Measurements from ENCODE around the gene MAP4K2.

The MAP4K2 gene

DNA sequence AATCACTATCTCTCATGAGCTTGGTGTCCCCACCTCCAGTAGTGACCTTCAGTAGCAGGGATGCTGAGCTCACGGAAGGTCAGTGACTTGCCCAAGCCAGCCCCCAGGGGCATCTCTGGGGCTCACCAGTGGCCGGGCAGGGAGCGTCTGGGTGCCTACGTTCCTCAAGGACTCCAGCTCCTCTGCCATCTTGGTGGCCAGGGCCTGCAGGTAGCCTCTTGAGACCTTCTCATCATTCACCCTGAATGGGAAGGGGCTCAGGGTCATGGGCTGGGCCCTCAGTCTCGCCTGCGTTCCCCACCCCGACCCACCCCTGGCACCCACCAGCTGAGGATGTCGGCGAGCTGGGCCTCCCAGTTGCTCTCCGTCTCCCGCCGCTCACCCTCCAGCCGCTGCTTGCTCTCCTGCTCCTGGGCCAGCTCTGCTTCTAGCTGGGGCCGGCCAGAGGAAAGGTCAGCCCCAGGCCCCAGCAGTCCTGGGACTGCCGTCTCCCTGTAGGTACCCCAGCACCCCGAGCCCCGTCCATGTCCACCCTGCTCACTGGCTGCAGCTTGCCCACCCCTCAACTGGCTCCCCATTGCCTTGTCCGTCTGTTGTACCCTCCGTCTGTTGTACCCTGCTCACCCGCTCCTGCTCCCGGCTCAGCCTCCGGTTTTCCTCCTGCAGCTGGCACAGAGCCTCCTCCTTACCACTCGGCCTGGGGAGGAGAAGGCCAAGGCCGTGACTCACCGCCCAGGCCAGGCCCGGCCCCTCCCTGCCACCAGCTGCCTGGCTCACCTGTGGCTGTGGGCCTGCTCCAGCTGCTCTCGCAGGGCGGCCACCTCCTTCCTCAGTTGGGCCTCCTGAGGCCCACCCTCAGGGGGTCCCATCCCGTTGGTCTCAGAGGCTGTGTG lies 32.0 kb upstream of the MAP4K2 start:
- Mint-ChIP-seq H3K27me3 (no peaks in the 10 kb centered on the region), H3K4me1 (no peaks in the 10 kb centered on the region), H3K9me3 (no peaks in the 10 kb centered on the region), H3K36me3 (ENCODE audit: insufficient read depth) (no peaks in the 10 kb centered on the region), H3K4me3 (no peak overlapping the region), H3K27ac (ENCODE audit: low read depth) (no peak overlapping the region)
- no peak for DNase-seq (ENCODE audit: low spot score in 2 of 2)
- no peak for ATAC-seq (replicated peaks; ENCODE audit: extremely low read depth, poor library complexity, severe bottlenecking)

DNA sequence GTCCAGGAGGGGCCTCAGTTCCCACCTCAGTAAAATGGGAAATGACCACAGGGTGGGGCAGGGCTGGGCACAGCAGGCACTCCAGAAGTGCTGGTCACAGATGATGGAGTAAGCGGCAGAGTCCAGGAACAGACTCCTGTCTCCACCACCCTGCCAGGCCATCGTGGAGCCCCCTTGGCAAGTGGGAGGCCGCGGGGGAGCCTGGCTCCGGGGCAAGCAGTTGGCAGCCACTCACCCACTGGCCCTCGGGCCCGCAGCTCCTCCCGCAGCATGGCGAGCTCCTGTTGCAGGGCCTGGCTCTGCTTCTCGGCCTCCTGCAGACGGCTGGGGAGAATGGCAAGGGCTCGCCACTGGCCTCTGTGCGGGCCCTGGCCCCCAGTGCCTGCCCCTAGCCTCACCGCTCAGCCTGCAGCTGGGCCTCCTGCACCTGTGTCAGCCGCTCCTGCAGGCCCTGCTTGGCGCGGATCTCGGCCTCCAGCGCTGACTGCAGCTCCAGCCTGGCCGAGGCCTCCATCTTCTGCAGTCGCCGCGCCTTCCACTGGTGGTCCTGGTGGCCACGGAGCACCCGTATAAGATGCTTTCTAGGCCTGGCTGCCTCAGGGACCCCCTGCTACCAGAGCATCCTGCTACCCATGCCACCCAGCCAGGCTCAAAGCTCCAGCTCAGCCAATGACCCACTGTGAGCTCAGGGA lies 31.2 kb upstream of the MAP4K2 start:
- no peaks in the 10 kb centered on the region for H3K36me3 Mint-ChIP-seq (ENCODE audit: insufficient read depth)

DNA sequence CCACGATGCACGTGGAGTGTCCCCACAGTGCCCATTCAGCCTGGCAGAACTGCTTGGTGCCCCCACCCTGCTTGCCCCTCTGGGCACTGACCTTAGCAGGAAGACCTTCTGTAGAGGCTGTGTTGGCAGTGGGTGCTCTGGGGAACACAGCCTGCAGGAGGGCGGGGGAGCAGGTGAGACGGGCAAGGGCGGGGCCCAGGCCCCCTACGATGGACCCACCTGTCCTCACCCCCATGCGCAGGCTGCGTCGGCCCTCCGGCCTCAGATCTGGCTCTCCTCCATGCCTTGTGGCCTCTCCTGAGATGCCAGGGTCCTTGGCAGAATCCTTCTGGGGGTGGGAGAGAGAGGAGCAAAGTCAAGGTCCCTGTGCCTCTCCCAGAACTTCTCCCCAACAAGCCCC lies 30.5 kb upstream of the MAP4K2 start:
- Mint-ChIP-seq H3K27me3 (no peaks in the 10 kb centered on the region), H3K36me3 (ENCODE audit: insufficient read depth) (no peaks in the 10 kb centered on the region), H3K27ac (ENCODE audit: low read depth) (no peak overlapping the region), H3K9me3 (no peaks in the 10 kb centered on the region), H3K4me1 (no peaks in the 10 kb centered on the region), H3K4me3 (no peak overlapping the region)
- ATAC-seq (replicated peaks; ENCODE audit: extremely low read depth, poor library complexity, severe bottlenecking) (no peak), DNase-seq (ENCODE audit: low spot score in 2 of 2) (no peak)

More for the DNA sequence above, 31.2 kb upstream of the MAP4K2 start:
- Mint-ChIP-seq H3K4me3 (no peak overlapping the region), H3K27me3 (no peaks in the 10 kb centered on the region), H3K4me1 (no peaks in the 10 kb centered on the region), H3K9me3 (no peaks in the 10 kb centered on the region), H3K27ac (ENCODE audit: low read depth) (no peak overlapping the region)
- no peak for DNase-seq (ENCODE audit: low spot score in 2 of 2)
- no peak for ATAC-seq (replicated peaks; ENCODE audit: extremely low read depth, poor library complexity, severe bottlenecking)

DNA sequence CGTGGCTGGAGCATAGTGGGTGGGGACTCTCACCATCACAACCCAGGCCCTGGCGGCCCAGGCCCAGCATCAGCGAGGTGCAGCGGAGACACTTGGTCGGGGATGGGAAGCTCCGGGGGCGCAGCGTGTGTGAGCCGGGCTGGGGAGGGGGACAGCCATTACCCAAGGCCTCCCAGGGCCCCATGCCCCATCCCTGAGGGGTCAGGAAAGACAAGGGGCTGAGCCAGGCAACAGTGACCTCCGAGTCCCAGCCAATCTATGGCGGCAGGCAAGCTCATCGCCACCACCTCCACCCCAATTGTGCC lies 30.1 kb upstream of the MAP4K2 start:
- no peak overlapping the region for H3K27ac Mint-ChIP-seq (ENCODE audit: low read depth)

DNA sequence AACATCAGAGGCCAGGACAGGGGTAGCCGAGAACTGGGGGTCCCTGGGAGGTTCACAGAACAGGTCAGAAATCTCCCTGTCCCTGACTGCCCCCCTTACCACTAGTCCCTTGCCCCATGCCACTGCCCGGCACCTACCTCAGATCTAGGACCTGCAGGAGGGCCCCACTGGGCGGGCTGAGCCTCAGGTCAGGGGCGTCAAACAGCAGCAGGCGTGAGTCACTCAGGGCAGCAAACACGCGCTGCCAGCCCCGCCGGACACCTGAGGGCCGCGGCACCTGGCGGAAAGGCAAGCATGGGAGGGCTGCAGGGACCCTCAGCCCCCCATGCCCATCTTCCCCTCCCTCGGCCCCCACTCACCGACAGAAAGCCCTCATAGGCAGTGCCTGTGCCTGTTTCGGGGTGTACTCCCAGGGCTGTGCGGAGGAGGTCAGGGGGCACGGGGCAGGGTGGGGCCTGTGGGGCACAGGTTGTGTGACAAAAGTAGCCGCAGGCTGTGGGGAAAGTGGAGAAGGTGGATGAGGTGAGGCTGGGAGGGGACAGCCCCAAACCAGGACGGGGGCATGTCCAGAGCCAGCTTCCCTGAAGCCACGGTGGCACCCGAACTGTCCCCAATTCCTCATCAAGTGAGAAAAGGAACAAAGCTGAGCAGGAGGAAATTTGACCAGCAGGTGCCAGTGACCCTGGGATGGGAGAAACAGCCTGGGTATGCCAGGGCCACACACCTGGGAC lies 29.6 kb upstream of the MAP4K2 start:
- no peak for DNase-seq (ENCODE audit: low spot score in 2 of 2)
- Mint-ChIP-seq H3K27ac (ENCODE audit: low read depth) (no peak overlapping the region), H3K27me3 (no peaks in the 10 kb centered on the region), H3K4me1 (no peaks in the 10 kb centered on the region), H3K36me3 (ENCODE audit: insufficient read depth) (no peaks in the 10 kb centered on the region), H3K4me3 (no peak overlapping the region), H3K9me3 (no peaks in the 10 kb centered on the region)
- ATAC-seq (replicated peaks; ENCODE audit: extremely low read depth, poor library complexity, severe bottlenecking): no peak

More for the DNA sequence above, 30.1 kb upstream of the MAP4K2 start:
- no peak overlapping the region for H3K4me3 Mint-ChIP-seq
- DNase-seq (ENCODE audit: low spot score in 2 of 2) (no peak), ATAC-seq (replicated peaks; ENCODE audit: extremely low read depth, poor library complexity, severe bottlenecking) (no peak)
- no peaks in the 10 kb centered on the region for H3K9me3 Mint-ChIP-seq
- no peaks in the 10 kb centered on the region for H3K27me3 Mint-ChIP-seq
- H3K36me3 Mint-ChIP-seq (ENCODE audit: insufficient read depth): no peaks in the 10 kb centered on the region
- H3K4me1 Mint-ChIP-seq: no peaks in the 10 kb centered on the region

DNA sequence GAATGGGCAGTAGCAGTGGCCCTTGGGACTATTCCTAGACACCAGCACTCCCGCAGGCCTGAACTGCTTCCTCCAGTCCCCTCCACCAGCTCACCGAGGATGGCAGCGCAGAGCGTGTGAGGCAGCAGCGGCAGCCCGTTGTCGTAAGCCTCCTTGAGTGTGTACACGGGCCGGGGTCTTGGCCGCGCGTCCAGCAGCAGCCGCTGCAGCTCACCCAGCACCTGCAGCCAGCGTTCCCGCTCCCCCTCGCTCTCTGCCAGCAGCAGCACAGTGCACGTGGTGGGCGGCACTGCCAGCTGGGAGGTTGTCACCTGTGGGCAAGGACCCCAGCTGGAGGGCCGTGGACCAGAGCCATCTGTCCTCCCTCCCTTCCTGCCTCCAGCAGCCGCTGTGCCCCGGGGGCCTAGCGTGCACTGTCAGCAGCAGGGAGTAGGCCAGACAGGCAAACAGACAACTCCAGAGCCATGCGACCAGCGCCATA lies 28.4 kb upstream of the MAP4K2 start:
- no peaks in the 10 kb centered on the region for H3K9me3 Mint-ChIP-seq
- DNase-seq (ENCODE audit: low spot score in 2 of 2) (no peak), ATAC-seq (replicated peaks; ENCODE audit: extremely low read depth, poor library complexity, severe bottlenecking) (no peak)
- H3K27ac Mint-ChIP-seq (ENCODE audit: low read depth): no peak overlapping the region
- H3K4me3 Mint-ChIP-seq: no peak overlapping the region
- peaks cover 1% of the 10 kb centered on the region for H3K36me3 Mint-ChIP-seq (ENCODE audit: insufficient read depth)
- no peaks in the 10 kb centered on the region for H3K27me3 Mint-ChIP-seq
- no peaks in the 10 kb centered on the region for H3K4me1 Mint-ChIP-seq

DNA sequence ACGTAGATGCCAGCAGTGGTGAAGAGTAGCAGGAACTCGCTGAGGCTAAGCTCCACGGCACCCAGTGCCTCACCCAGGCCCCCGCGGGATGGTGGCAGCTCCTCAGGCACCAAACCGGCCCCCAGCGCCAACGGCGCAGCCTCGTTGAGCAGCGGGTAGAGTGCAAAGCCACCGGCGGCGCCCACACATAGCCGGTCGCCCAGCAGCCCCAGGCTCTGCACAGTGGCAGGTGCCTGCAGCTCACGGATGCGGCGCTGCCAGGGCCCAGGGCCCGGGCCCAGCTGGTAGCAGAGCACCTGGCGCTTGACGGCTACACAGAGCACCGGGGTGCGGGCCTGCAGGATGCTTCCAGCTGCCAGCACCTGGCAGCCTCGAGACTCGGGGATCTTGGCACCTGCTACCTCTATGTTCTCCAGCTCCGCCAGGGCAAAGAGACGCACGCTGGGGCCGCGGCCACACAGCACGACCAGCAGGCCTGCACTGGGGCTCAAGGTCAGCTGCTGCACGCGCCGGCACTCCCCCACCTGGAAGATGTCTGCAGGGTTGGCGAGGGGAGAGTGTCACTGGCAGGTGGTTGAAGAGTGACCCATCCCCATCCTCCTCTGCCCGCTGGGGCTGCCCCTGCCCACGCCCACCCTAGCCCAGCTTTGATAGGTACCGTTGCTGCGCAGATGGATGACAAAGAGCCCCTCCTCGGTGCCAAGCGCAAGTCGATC lies 26.7 kb upstream of the MAP4K2 start:
- no peaks in the 10 kb centered on the region for H3K27me3 Mint-ChIP-seq
- H3K36me3 Mint-ChIP-seq (ENCODE audit: insufficient read depth): peaks cover 1% of the 10 kb centered on the region
- no peak overlapping the region for H3K4me3 Mint-ChIP-seq
- no peaks in the 10 kb centered on the region for H3K9me3 Mint-ChIP-seq
- no peak overlapping the region for H3K27ac Mint-ChIP-seq (ENCODE audit: low read depth)
- DNase-seq (ENCODE audit: low spot score in 2 of 2) (no peak), ATAC-seq (replicated peaks; ENCODE audit: extremely low read depth, poor library complexity, severe bottlenecking) (no peak)
- no peaks in the 10 kb centered on the region for H3K4me1 Mint-ChIP-seq

DNA sequence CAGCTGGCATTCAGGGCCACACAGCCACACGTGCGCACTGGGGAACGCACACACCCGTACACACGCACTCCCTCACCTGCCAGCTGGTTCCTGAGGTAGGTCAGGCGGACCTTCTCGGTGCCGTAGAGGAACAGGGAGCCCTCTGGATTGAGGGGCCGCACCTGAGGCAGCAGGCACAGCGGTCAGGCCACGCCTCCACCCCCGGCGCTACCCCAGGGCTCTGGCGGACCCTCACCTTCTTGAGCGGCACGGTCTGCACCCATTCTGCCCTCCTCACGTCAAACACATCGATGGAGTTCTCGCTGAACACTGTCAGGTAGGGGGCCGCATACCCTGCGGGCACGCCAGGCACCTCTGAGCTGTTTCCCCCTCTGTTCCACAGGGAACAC lies 24.4 kb upstream of the MAP4K2 start:
- Mint-ChIP-seq H3K27me3 (no peaks in the 10 kb centered on the region), H3K4me3 (no peak overlapping the region), H3K36me3 (ENCODE audit: insufficient read depth) (peaks cover 1% of the 10 kb centered on the region), H3K27ac (ENCODE audit: low read depth) (peak overlapping the region; percentile 32), H3K9me3 (no peaks in the 10 kb centered on the region), H3K4me1 (no peaks in the 10 kb centered on the region)
- DNase-seq (ENCODE audit: low spot score in 2 of 2) (no peak), ATAC-seq (replicated peaks; ENCODE audit: extremely low read depth, poor library complexity, severe bottlenecking) (no peak)

DNA sequence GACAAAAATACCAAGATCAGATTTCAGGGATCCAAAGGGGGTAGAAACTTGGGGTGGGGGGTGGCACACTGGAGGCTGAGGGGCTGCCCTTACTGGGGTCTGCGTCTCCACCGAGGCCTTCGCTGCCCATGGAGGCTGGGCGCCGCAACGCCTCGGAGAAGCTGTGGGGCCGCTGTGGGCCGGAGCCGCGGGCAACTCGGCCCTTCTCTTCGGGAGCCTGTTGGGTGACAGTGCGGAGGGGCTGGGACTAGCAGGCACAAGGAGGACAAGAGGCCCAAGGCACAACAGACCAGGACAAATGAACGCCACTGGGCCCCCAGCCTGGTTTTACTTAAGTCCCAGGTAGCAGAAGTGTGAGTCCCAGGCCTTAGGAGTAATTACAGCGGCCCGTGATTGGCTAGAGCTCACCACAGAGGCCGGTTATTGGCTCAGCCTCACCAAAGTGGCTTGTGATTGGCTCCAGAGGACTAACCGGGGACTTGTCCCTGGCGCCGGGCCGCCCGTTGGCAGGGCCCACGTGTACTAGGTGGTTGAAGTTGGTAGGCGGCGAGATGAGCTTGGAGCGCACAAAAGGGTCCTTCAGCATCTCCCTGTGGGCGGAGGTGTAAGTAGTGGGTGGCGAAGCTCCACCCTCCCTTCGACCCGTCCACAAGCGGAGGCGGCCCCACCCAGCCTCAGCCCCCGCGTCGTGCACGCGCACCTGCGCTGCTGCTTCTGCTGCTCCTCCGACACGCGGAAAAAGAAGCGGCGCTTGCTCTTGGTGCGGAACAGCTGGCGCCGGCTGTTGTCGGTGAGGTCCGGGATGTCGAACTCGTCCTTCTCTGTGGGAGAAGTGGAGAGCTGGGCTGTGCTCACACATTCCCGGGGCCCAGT lies 23.8 kb upstream of the MAP4K2 start:
- ATAC-seq (replicated peaks; ENCODE audit: extremely low read depth, poor library complexity, severe bottlenecking) (no peak), DNase-seq (ENCODE audit: low spot score in 2 of 2) (no peak)
- H3K4me3 Mint-ChIP-seq: no peak overlapping the region
- no peaks in the 10 kb centered on the region for H3K9me3 Mint-ChIP-seq
- H3K27me3 Mint-ChIP-seq: no peaks in the 10 kb centered on the region
- no peaks in the 10 kb centered on the region for H3K4me1 Mint-ChIP-seq
- H3K27ac Mint-ChIP-seq (ENCODE audit: low read depth): no peak overlapping the region
- H3K36me3 Mint-ChIP-seq (ENCODE audit: insufficient read depth): peaks cover 1% of the 10 kb centered on the region

DNA sequence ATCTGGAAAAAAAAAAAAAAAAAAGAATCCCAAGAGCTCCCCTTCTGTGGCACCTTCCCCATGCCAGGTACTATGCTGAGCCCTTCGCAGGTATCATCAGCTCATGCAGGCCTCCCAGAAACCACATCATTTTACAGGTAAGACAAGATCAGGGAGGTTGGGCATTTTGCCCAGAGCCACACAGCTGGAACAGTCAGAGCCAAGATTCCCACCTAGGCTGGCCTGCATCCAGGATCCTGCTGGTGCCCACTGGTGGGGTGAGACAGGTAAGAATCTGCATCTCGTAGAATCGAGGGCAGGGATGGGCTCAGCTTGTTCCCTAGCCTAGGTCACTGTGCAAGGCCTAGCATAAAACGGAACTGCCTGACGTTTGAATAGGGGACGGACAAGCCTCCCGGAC lies 23.0 kb upstream of the MAP4K2 start:
- ATAC-seq (replicated peaks; ENCODE audit: extremely low read depth, poor library complexity, severe bottlenecking): no peak
- no peaks in the 10 kb centered on the region for H3K4me1 Mint-ChIP-seq
- DNase-seq (ENCODE audit: low spot score in 2 of 2): no peak
- no peaks in the 10 kb centered on the region for H3K9me3 Mint-ChIP-seq
- H3K27me3 Mint-ChIP-seq: no peaks in the 10 kb centered on the region
- no peak overlapping the region for H3K4me3 Mint-ChIP-seq
- H3K27ac Mint-ChIP-seq (ENCODE audit: low read depth): no peak overlapping the region
- H3K36me3 Mint-ChIP-seq (ENCODE audit: insufficient read depth): peaks cover 1% of the 10 kb centered on the region

DNA sequence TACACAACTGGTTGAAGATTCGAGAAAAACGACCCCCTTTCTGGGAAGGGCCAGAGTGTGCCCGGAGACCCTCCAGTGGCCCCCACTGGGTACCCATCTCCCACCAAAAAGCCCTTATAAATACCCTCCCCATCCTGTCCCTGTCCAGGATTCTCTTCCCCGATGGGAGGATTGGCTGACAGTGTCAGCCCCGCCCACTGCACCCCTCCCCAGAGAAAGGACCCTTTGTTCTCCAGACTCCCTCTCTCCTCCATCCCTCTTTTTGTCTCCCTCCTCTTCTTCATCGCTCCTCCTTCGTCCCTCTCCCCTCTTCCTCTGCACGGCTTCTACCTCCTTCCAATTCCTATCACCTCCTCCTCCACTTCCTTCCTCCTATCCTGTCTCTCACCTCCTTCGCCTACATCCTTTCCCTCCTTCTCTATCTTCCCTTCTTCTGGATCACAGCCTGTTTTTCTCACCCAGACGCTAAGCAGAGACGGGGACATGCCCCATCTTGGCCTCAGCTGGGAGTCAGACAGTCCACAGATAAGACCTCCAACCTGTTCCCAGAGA lies 20.6 kb upstream of the MAP4K2 start:
- no peak overlapping the region for H3K4me3 Mint-ChIP-seq
- no peak for ATAC-seq (replicated peaks; ENCODE audit: extremely low read depth, poor library complexity, severe bottlenecking)
- peaks cover 1% of the 10 kb centered on the region for H3K36me3 Mint-ChIP-seq (ENCODE audit: insufficient read depth)
- H3K27me3 Mint-ChIP-seq: no peaks in the 10 kb centered on the region
- H3K9me3 Mint-ChIP-seq: no peaks in the 10 kb centered on the region
- H3K4me1 Mint-ChIP-seq: no peaks in the 10 kb centered on the region
- H3K27ac Mint-ChIP-seq (ENCODE audit: low read depth): no peak overlapping the region
- DNase-seq (ENCODE audit: low spot score in 2 of 2): no peak

Measured in central memory CD8-positive, alpha-beta T cell (primary cell).